Right ventricle myocardium superior (tissue), 1 donor: Measurements from ENCODE around the gene ATXN10. TPM values are rescaled to one million over a fixed set of nuclear protein-coding genes. Genes with fewer than 3 reads are reported as not detected.
"Not testable (repeated sequence)": the region's sequence is repeated elsewhere in the genome, so short reads cannot be mapped to it uniquely, and the experiment has no call there.

ENCODE experiments used
- ATAC-seq: fragments of 200-7000 bp; cut with Tn5 transposase; one replicate; pipeline ENCODE4 v1.9.1; 2020; ENCODE audit warnings: mild to moderate bottlenecking; ENCODE audit not compliant: poor library complexity
- DNase-seq: peaks from one replicate; pipeline ENCODE4 v3.0.0-alpha.2; 2020
- intact Hi-C: fragments of 100-400 bp; cut with DNase I; formaldehyde crosslinking; loops from one replicate; pipeline ENCODE4 v1.11.2; 2022
- total RNA-seq: library from RNA; stranded (reverse); fragmentation: NEBNext Ultra II Directional; extraction: Animal tissue kit (Norgen Biotek cat#: 25700); gene quantifications from one replicate; pipeline ENCODE4 v1.2.1, GENCODE V29; 2021
- donor health status: DM: no; HTN: yes; CAD: no; lungs with severe emphysema.

ATXN10 gene
- total RNA-seq, 1 donor from 2014 or later: 119 TPM

- ATAC-seq (no peak), DNase-seq (no peak)
- intact Hi-C loops: no loop called here
Measured at GRCh38 chr22:45690008-45690407, 18.4 kb downstream of the ATXN10 start.

- intact Hi-C loops: no loop called here
- no peak for ATAC-seq
- DNase-seq: no peak
Measured at GRCh38 chr22:45692549-45692948, 20.9 kb downstream of the ATXN10 start.

GRCh38 chr22:45693835-45694234 lies 22.2 kb downstream of the ATXN10 start:
- no peak for DNase-seq
- ATAC-seq: no peak
- intact Hi-C loops: no loop called here

- intact Hi-C loops: no loop called here
- no peak for ATAC-seq
Measured at GRCh38 chr22:45696227-45696626, 24.6 kb downstream of the ATXN10 start.

GRCh38 chr22:45698094-45698493 lies 26.5 kb downstream of the ATXN10 start:
- no peak for DNase-seq
- intact Hi-C loops: no loop called here

More at GRCh38 chr22:45696227-45696626, 24.6 kb downstream of the ATXN10 start:
- no peak for DNase-seq

GRCh38 chr22:45702981-45703380 lies 31.3 kb downstream of the ATXN10 start:
- ATAC-seq (no peak), DNase-seq (no peak)
- intact Hi-C loops: no loop called here

More at GRCh38 chr22:45698094-45698493, 26.5 kb downstream of the ATXN10 start:
- ATAC-seq: no peak

- peak; percentile 55 for ATAC-seq
- no peak for DNase-seq
- intact Hi-C loops: no loop called here
Measured at GRCh38 chr22:45703758-45704157, 32.1 kb downstream of the ATXN10 start.

GRCh38 chr22:45704648-45705047 lies 33.0 kb downstream of the ATXN10 start:
- DNase-seq (no peak), ATAC-seq (no peak)
- intact Hi-C loops: no loop called here

- no peak for DNase-seq
- ATAC-seq: no peak
Measured at GRCh38 chr22:45707605-45708004, 36.0 kb downstream of the ATXN10 start.

GRCh38 chr22:45708145-45708544 lies 36.5 kb downstream of the ATXN10 start:
- peak; percentile 22 for ATAC-seq
- DNase-seq: no peak
- intact Hi-C loops: no loop called here

More at GRCh38 chr22:45707605-45708004, 36.0 kb downstream of the ATXN10 start:
- intact Hi-C loops: no loop called here

GRCh38 chr22:45709060-45709739 lies 37.6 kb downstream of the ATXN10 start:
- ATAC-seq (no peak), DNase-seq (no peak)
- intact Hi-C loops: no loop called here

GRCh38 chr22:45709866-45710265 lies 38.2 kb downstream of the ATXN10 start:
- ATAC-seq (no peak), DNase-seq (no peak)
- intact Hi-C loops: no loop called here

- intact Hi-C loops: no loop called here
- ATAC-seq: no peak
Measured at GRCh38 chr22:45710469-45710868, 38.8 kb downstream of the ATXN10 start.

GRCh38 chr22:45714390-45714789 lies 42.8 kb downstream of the ATXN10 start:
- DNase-seq, intact Hi-C loops, ATAC-seq: not testable (repeated sequence)

More at GRCh38 chr22:45710469-45710868, 38.8 kb downstream of the ATXN10 start:
- no peak for DNase-seq

GRCh38 chr22:45717789-45718188 lies 46.2 kb downstream of the ATXN10 start:
- ATAC-seq (no peak), DNase-seq (no peak)
- intact Hi-C loops: no loop called here

GRCh38 chr22:45718391-45718790 lies 46.8 kb downstream of the ATXN10 start:
- intact Hi-C loops: no loop called here
- DNase-seq (no peak), ATAC-seq (no peak)

GRCh38 chr22:45720839-45721378 lies 49.3 kb downstream of the ATXN10 start:
- ATAC-seq: no peak
- intact Hi-C loops: no loop called here
- DNase-seq: no peak

- ATAC-seq: no peak
- intact Hi-C loops: no loop called here
Measured at GRCh38 chr22:45722006-45722405, 50.4 kb downstream of the ATXN10 start.

GRCh38 chr22:45726081-45726480 lies 54.4 kb downstream of the ATXN10 start:
- intact Hi-C loops: no loop called here
- DNase-seq (no peak), ATAC-seq (no peak)

More at GRCh38 chr22:45722006-45722405, 50.4 kb downstream of the ATXN10 start:
- DNase-seq: no peak

- intact Hi-C loops: no loop called here
- no peak for ATAC-seq
Measured at GRCh38 chr22:45731041-45731797, 59.6 kb downstream of the ATXN10 start.

More at GRCh38 chr22:45731041-45731797, 59.6 kb downstream of the ATXN10 start:
- no peak for DNase-seq
